PC-3 (cell line): ENCODE data around the gene THRA.

ENCODE experiments used
- CTCF ChIP-seq: fragments of 300-600 bp; sonication (generic); conservative IDR thresholded peaks from 2 replicates; pipeline ENCODE4 v1.5.1; 2017; ENCODE audit warnings: antibody characterized with exemption, low read depth, mild to moderate bottlenecking, low read length
- EZH2 ChIP-seq: fragments of 300-600 bp; sonication (generic); IDR thresholded peaks from one replicate; pipeline ENCODE4 v1.6.1; 2017; ENCODE audit warnings: antibody characterized with exemption, mild to moderate bottlenecking, low read length; ENCODE audit not compliant: unreplicated experiment

GRCh38 chr17:40129498-40129897, 66.7 kb downstream of the THRA start:
- TF ChIP-seq CTCF: no peak; the same call in 1 of the 2 replicates
- no peak for TF ChIP-seq EZH2
